B cell (primary cell): ENCODE data around the gene SNX22.

Experiments
- EZH2 ChIP-seq: IDR thresholded peaks from 2 replicates; pipeline ENCODE4 v1.6.1; 2012; ENCODE audit warnings: borderline replicate concordance, low read depth, mild to moderate bottlenecking, moderate library complexity, low read length; ENCODE audit not compliant: insufficient read depth, poor library complexity, severe bottlenecking
- TF ChIP-seq, protein P1 (sequence below): fragments of 200-600 bp; IDR thresholded peaks from one replicate; pipeline ENCODE4 v1.8.0; 2022; ENCODE audit warnings: antibody characterized with exemption, mild to moderate bottlenecking

DNA sequence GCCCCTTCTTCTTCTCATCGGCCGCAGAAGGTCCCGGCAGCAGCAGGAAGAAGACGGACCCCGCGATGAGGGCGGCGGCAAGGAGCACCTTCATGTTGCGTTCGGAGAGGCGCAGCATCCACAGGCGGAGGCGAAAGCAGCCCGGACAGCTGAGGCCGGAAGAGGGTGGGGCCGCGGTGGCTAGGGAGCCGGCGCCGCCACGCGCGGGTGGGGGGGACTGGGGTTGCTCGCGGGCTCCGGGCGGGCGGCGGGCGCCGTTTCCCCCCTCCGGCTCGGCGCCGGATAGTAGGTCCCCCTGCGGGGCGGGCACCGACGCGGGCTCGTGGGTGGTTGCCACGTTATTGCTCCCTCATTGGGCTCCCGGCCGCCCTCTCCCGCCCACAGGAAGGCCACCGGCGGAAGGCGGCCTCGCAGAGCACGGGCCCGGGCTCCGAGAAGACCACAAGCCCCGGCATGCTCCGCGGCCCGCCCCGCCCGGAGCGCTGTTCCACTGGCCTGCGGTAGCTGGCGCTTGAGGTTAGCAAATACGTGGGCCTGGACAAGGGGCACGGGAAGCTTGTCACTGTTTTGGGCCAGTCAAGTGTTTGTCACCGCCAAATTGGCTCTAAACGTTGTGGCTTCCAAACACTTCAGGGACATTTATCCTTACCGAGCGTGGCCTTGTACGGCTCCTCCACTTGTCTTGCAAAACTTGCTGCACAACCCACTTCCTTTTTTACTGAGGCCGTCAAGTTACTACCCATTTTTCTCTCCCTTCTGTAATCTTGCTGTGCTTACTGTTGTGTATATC lies 11.5 kb downstream of the SNX22 start, which contains the start of gene PPIB:
- TF ChIP-seq, protein P1, sequence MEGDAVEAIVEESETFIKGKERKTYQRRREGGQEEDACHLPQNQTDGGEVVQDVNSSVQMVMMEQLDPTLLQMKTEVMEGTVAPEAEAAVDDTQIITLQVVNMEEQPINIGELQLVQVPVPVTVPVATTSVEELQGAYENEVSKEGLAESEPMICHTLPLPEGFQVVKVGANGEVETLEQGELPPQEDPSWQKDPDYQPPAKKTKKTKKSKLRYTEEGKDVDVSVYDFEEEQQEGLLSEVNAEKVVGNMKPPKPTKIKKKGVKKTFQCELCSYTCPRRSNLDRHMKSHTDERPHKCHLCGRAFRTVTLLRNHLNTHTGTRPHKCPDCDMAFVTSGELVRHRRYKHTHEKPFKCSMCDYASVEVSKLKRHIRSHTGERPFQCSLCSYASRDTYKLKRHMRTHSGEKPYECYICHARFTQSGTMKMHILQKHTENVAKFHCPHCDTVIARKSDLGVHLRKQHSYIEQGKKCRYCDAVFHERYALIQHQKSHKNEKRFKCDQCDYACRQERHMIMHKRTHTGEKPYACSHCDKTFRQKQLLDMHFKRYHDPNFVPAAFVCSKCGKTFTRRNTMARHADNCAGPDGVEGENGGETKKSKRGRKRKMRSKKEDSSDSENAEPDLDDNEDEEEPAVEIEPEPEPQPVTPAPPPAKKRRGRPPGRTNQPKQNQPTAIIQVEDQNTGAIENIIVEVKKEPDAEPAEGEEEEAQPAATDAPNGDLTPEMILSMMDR = peak; percentile 32
- TF ChIP-seq EZH2 = no peak
